Measurements from ENCODE around the gene RACGAP1.

- TF ChIP-seq EZH2 (IDR thresholded peaks at IDR 0.05; ENCODE audit: insufficient read depth, low read length) (no peak), CTCF (IDR thresholded peaks at IDR 0.05; ENCODE audit: insufficient read depth, low read depth, low read length) (no peak)
Observed at GRCh38 chr12:50043308-50043707, 18.0 kb upstream of the RACGAP1 start.

Data from astrocyte (in vitro differentiated cells and primary cell).